Hematopoietic multipotent progenitor cell (in vitro differentiated cells): Measurements from ENCODE around the gene EOMES. TPM values are rescaled to one million over a fixed set of nuclear protein-coding genes. Genes with fewer than 3 reads are reported as not detected.

ENCODE experiments used
- DNase-seq, 3 donors: peaks; one replicate each; pipeline ENCODE4 v3.0.0-alpha.2; 2011 to 2015; ENCODE audit warnings: low read depth in 2 of 3, low spot score in 2 of 3
- total RNA-seq: library from RNA; depleted of rRNA; stranded (reverse); fragments of >200 nt; gene quantifications from one replicate; pipeline ENCODE4 v1.2.3, GENCODE V29; 2012

The EOMES gene
- total RNA-seq, 1 donor: under 0.01 TPM

GRCh38 chr3:27723001-27723445 lies 900 bp upstream of the EOMES start:
- DNase-seq: no peak

- DNase-seq: no peak
These were observed 1.0 kb downstream of the EOMES start for GRCh38 chr3:27720899-27721716.

DNA sequence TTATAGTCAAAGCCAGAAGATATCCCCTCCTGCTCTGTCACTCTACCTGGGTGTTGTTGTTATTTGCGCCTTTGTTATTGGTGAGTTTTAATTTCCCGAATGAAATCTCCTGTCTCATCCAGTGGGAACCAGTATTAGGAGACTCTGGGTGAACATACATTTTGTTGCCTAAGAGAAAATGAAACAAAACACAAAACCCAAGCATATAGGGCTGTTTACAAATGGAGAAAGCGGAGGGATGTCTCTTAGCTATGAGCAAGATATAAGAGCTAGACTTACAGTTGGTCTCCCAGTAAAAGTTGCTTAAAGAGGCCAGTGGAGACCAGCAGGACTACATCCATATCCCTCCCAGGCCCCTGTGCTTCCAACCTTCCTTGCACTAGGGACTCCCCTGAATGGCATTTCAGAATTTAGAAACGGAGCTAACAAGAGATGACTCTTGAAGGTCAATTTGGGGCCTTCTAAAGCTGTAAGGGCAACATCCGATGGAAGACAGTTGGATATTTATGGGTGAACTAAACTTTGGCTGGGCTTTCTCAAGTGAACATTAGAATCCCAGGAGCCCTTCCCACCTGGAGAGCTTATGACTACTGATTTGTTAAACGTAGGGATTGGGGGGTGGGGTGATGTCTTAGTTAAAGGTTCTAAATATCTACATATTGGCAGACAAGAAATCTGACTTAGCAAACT lies 2.7 kb downstream of the EOMES start:
- no peak for DNase-seq

DNA sequence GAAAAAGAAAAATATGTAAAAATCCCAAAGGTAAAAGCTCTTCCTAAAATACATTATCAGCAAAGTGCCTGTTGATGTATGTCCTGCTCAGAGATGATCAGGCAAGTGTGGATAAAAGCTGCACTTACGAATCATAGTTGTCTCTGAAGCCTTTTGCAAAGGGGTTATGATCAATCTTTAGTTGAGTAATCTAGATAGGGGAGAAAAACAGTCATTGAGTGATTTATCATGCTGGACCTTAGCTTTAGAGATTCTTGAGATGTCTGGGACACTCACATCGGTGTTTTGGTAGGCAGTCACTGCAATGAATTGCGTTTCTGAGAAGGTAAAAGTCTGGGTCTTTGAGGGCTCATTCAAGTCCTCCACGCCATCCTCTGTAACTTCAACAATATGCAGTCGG lies 3.7 kb downstream of the EOMES start:
- no peak for DNase-seq

GRCh38 chr3:27717200-27717852 lies 4.8 kb downstream of the EOMES start:
- no peak for DNase-seq

DNA sequence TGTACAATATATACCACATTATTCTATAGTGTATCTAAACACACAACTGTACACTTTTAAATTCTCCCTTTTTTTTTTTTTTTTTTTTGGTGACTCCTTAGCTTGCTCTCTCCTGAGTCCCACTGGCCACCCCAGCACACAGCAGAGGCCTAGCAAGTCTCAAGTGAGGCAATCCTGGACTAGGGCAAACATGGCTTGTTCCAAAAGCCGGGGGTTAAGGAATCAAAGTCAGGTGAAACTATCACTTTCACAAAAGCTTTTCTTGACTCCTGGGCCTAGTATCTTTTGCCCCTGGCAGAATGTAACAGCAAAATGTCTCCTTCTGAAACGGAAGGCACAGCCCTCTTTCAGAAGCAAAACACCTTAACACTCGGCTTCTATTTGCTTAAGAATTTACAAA lies 5.8 kb downstream of the EOMES start:
- DNase-seq: no peak

- DNase-seq: no peak
These were observed 6.3 kb downstream of the EOMES start for GRCh38 chr3:27715863-27716262.

DNA sequence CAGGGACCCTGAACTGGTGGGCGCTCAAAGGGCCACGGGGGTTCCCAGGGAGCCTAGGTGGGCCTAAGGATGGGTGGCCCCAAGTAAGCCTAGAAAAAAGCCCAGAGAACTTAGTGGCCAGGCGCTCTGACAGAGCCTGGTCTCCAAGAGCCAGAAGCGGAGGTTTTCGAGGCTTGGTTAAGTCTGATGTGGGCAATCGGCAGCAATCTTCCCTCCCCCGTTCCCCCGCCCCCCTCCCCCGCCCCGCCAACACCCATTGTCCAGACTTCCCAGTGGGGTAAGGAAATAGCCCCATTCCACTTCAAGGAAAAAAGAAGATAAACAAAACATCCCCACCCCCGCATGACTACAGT lies 6.7 kb downstream of the EOMES start:
- DNase-seq: no peak

GRCh38 chr3:27714692-27715453 lies 7.2 kb downstream of the EOMES start:
- DNase-seq: no peak

- no peak for DNase-seq
These were observed 8.0 kb downstream of the EOMES start for GRCh38 chr3:27714146-27714526.

GRCh38 chr3:27713435-27714145 lies 8.5 kb downstream of the EOMES start:
- DNase-seq: no peak

- no peak for DNase-seq
These were observed 9.1 kb downstream of the EOMES start for GRCh38 chr3:27713078-27713423.

DNA sequence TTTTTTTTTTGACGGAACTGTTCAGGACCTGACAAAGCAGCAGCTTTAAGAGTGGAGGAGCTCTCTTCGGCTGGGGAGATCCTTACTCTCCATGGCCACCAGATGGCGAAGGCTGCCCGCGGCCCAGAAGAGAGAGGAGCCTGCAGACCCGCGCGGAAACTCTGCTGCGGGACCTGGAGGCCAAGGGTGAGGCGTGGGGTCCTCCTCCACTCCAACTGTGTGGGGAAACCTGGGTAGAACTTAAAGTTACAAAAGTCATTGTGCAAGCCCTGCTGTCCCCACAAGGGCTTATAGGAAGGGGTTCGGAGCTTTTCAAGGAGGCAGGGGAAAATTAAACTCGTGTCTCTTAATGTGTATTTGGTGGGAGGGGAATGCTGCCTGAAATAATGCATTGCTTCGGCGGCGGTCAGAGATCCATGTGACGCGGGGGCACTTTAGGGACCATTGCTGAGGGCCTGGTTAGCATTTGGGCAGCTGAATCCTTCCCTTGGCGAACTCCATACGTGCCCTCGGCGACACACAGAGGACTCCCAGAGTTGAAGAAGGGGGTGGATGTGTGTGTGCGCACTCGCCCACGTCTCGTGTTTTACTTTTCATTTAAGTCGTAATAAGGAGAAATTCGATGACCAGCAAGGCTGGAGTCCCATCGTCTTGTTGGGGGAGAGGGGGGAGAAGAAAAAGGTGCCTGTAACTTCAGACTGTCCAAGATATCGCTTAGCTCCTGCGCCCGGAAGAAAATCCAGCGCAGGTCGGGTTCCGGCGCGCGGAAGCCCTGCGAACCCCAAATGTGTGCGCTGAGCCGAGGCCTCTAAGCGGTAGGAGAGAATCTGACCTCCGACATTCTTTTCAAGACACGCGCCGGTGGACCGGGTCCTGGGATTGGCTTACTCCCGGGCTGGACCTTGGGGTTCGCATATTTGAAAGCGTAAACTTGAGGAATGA lies 9.7 kb downstream of the EOMES start:
- DNase-seq: peak; percentile 54 to 90 (median 82)

- DNase-seq: no peak
These were observed 13.9 kb downstream of the EOMES start for GRCh38 chr3:27708250-27708649.

GRCh38 chr3:27699067-27699466 lies 23.1 kb downstream of the EOMES start:
- no peak for DNase-seq

DNA sequence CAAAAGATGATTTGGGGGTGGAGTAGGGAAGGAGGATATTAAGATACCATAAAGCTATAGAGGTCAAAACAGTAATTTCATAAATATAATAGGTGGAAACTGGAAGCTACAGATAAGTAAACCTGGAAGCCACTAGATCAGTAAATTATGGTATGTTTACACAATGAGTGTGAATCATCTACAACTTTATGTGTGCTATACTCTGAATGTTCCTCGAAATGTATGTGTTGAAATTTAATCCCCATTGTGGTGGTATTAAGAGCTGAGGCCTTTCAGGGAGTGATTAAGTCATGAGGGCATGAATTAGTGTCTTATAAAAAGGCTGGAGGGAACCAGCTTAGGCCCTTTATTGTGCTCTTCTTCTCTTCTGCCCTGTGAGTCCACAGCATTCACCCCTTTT lies 25.2 kb downstream of the EOMES start:
- DNase-seq: no peak

DNA sequence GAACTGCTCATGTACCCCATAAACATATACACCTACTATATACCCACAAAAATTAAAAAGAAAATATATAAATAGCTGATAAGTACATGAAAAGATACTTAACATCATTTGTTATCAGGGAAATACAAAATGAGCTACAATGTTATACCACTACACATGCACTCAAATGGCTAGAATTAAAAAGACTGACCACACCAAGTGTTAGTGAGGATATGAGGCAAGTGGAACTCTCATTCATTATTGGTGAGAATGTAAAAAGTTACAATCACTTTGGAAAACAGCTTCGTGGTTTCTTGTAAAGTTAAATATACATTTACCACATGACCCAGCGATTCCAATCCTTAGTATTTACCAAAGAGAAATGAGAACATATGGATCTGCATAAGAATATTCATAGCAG lies 26.5 kb downstream of the EOMES start:
- no peak for DNase-seq

DNA sequence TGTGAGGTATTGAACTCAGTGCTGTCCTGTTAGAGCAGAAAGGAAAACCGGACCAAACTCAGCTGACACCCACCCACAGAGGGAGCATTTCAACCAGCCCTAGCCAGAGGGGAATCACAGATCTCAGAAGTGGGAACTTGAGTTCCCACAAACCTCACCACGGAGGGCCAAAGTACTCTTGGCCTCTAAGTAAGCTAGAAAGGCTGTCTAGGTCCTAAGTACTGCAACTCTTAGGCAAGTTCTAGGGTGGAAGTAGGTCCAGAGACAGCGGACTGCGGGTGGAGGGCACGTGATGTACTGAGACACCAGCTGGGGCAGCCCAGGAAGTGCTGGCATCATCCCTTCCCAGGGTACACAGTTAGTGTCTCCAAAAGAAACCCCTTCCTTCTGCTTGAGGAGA lies 34.1 kb downstream of the EOMES start:
- no peak for DNase-seq

DNA sequence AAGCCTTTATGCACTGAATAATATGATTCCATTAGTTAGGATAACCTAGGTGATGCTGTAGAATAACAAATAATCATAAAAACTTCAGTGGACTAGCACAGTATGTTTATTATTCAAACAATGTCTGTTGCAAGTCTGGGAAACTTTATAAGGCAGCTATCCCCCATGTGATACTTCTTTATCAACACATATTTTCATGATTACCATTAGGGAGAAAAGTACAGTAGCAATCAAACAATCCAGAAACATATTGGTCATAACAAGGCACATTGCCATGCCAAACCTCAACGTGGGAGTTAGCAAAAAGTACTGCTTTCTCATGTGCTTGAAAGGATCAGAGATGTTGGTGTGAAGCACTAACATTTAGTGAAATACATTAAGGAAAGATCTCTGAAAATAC lies 35.5 kb downstream of the EOMES start:
- no peak for DNase-seq
